SK-N-SH (cell line): ENCODE results near the gene LRTM2. TPM values are rescaled to one million over a fixed set of nuclear protein-coding genes. Genes with fewer than 3 reads are reported as not detected.

ENCODE experiments used
- CTCF ChIA-PET: fragments of 300-600, 350-600 bp; formaldehyde crosslinking; extraction: SDS; loops from one replicate; lab custom pipeline; 2021; lab: Yijun Ruan, JAX
- POLR2A ChIA-PET: fragments of 350-600 bp; sonication (Branson Sonifier 250); formaldehyde crosslinking; extraction: SDS; loops from one replicate; lab custom pipeline; 2020; ENCODE audit warnings: antibody characterized with exemption, inconsistent platforms; lab: Yijun Ruan, JAX
- DNase-seq: peaks from one replicate; pipeline ENCODE4 v3.0.0; 2012
- H2AFZ ChIP-seq: fragments of 200-600 bp; sonication (generic); 2 replicates; pipeline ENCODE4 v1.8.1; 2016; ENCODE audit warnings: antibody characterized with exemption, mild to moderate bottlenecking, low read depth
- H3F3A ChIP-seq: fragments of 200-600 bp; sonication (generic); replicated peaks from 2 replicates; pipeline ENCODE3; 2016; ENCODE audit warnings: antibody characterized with exemption, mild to moderate bottlenecking; ENCODE audit not compliant: insufficient read depth
- H3K27ac ChIP-seq, 2 experiments: fragments of 200-500 bp in 1 of 2; fragments of 200-600 bp in 1 of 2; sonication (Bioruptor generic) in 1 of 2; sonication (generic), shearing (Covaris generic) in 1 of 2; 2 replicates each; pipeline versions ENCODE4 v1.5.1 to v1.6.1; 2014 to 2016; ENCODE audit warnings: low read depth in 2 of 2, inconsistent platforms in 1 of 2, low read length in 1 of 2, mild to moderate bottlenecking in 1 of 2, mixed read lengths in 1 of 2
- H3K27me3 ChIP-seq: fragments of 200-600 bp; sonication (generic), shearing (Covaris generic); 2 replicates; pipeline ENCODE4 v1.6.1; 2016; ENCODE audit warnings: mixed run types; ENCODE audit not compliant: insufficient read depth
- H3K36me3 ChIP-seq, 2 experiments: fragments of 200-500 bp in 1 of 2; fragments of 200-600 bp in 1 of 2; sonication (Bioruptor generic) in 1 of 2; sonication (generic) in 1 of 2; replicated peaks in 1 of 2; 2 replicates each; pipeline versions ENCODE3 to v1.5.1; 2014 to 2016; ENCODE audit warnings: low read length in 1 of 2, mild to moderate bottlenecking in 1 of 2; ENCODE audit not compliant: insufficient read depth in 2 of 2, control insufficient read depth in 1 of 2
- H3K4me1 ChIP-seq, 2 experiments: fragments of 200-500 bp in 1 of 2; fragments of 200-600 bp in 1 of 2; sonication (Bioruptor generic) in 1 of 2; sonication (generic), shearing (Covaris generic) in 1 of 2; 2 replicates each; pipeline versions ENCODE4 v1.5.1 to v1.6.1; 2014 to 2016; ENCODE audit warnings: low read depth in 1 of 2, low read length in 1 of 2, mixed run types in 1 of 2; ENCODE audit not compliant: insufficient read depth in 2 of 2, control insufficient read depth in 1 of 2
- H3K4me2 ChIP-seq: fragments of 200-600 bp; sonication (generic), shearing (Covaris generic); 2 replicates; pipeline ENCODE4 v1.6.1; 2017; ENCODE audit warnings: mixed run types
- H3K4me3 ChIP-seq, 2 experiments: fragments of 200-500 bp in 1 of 2; fragments of 200-600 bp in 1 of 2; sonication (Bioruptor generic) in 1 of 2; sonication (generic), shearing (Covaris generic) in 1 of 2; 2 replicates each; pipeline versions ENCODE4 v1.5.1 to v1.8.1; 2014 to 2016; ENCODE audit warnings: low read depth in 2 of 2, inconsistent platforms in 1 of 2, low read length in 1 of 2, mild to moderate bottlenecking in 1 of 2, mixed read lengths in 1 of 2, moderate library complexity in 1 of 2
- H3K79me2 ChIP-seq: fragments of 200-600 bp; sonication (generic); 2 replicates; pipeline ENCODE4 v1.8.1; 2017; ENCODE audit warnings: mild to moderate bottlenecking; ENCODE audit not compliant: insufficient read depth
- H3K9ac ChIP-seq: fragments of 200-600 bp; sonication (generic); 2 replicates; pipeline ENCODE4 v1.6.1; 2017; ENCODE audit warnings: mixed run types
- H3K9me2 ChIP-seq: fragments of 200-600 bp; sonication (generic); 2 replicates; pipeline ENCODE4 v1.6.1; 2017; ENCODE audit warnings: mixed run types
- H3K9me3 ChIP-seq: fragments of 200-600 bp; sonication (generic); 2 replicates; pipeline ENCODE4 v1.6.1; 2017; ENCODE audit warnings: mixed run types, mild to moderate bottlenecking, moderate library complexity
- H4K20me1 ChIP-seq: fragments of 200-600 bp; sonication (generic); 2 replicates; pipeline ENCODE4 v1.6.1; 2017; ENCODE audit warnings: mild to moderate bottlenecking, mixed run types; ENCODE audit not compliant: insufficient read depth
- ELF1 ChIP-seq: IDR thresholded peaks from 2 replicates; pipeline ENCODE4 v1.4.0; 2012
- FOXJ3 ChIP-seq: sonication (generic); formaldehyde crosslinking; IDR thresholded peaks from 2 replicates; pipeline ENCODE4 v1.5.1; 2020; ENCODE audit warnings: mild to moderate bottlenecking, missing genetic modification reagents
- FOXM1 ChIP-seq: IDR thresholded peaks from 2 replicates; pipeline ENCODE4 v1.4.0; 2012; ENCODE audit warnings: low read depth, mild to moderate bottlenecking
- GABPA ChIP-seq: IDR thresholded peaks from 2 replicates; pipeline ENCODE4 v1.4.0; 2012; ENCODE audit warnings: low read depth, mild to moderate bottlenecking
- GATA2 ChIP-seq: sonication (generic); formaldehyde crosslinking; IDR thresholded peaks from 2 replicates; pipeline ENCODE4 v1.5.0; 2020; ENCODE audit warnings: mild to moderate bottlenecking, missing genetic modification reagents
- MEF2A ChIP-seq: IDR thresholded peaks from 2 replicates; pipeline ENCODE4 v1.4.0; 2012; ENCODE audit warnings: low read depth, borderline replicate concordance
- MXI1 ChIP-seq: IDR thresholded peaks from 2 replicates; pipeline ENCODE4 v1.6.1; 2012; ENCODE audit warnings: mild to moderate bottlenecking, low read depth, low read length, improper control_type of control experiment
- POLR2AphosphoS5 ChIP-seq: IDR thresholded peaks from 2 replicates; pipeline ENCODE4 v1.6.1; 2012; ENCODE audit warnings: low read depth, low read length
- RAD21 ChIP-seq: IDR thresholded peaks from 2 replicates; pipeline ENCODE4 v1.6.1; 2012; ENCODE audit warnings: mild to moderate bottlenecking, low read length
- RCOR1 ChIP-seq: fragments of 150-350 bp; IDR thresholded peaks from 2 replicates; pipeline ENCODE4 v1.6.1; 2017; ENCODE audit warnings: antibody characterized with exemption, low read length
- TAF1 ChIP-seq: IDR thresholded peaks from 2 replicates; pipeline ENCODE4 v1.6.1; 2012; ENCODE audit warnings: low read depth, mild to moderate bottlenecking, low read length, moderate library complexity, borderline replicate concordance
- USF1 ChIP-seq: IDR thresholded peaks from 2 replicates; pipeline ENCODE4 v1.4.0; 2012; ENCODE audit warnings: low read depth, borderline replicate concordance
- YY1 ChIP-seq: IDR thresholded peaks from 2 replicates; pipeline ENCODE4 v1.4.0; 2012; ENCODE audit warnings: low read depth, mild to moderate bottlenecking
- ZBTB33 ChIP-seq: IDR thresholded peaks from 2 replicates; pipeline ENCODE4 v1.4.0; 2012; ENCODE audit warnings: low read depth, borderline replicate concordance
- whole genome bisulfite sequencing: methylation state at CpG from one replicate; pipeline ENCODE4 v1.1.6; 2017; ENCODE audit warnings: low lambda C conversion rate; 5-methylcytosine and 5-hydroxymethylcytosine counted together
- polyA plus RNA-seq, 3 experiments: library from polyadenylated mRNA; depleted of rRNA; stranded (reverse); fragments of >200 nt; gene quantifications; 2 replicates each; pipeline ENCODE4 v1.2.3, GENCODE V29; 2012

The LRTM2 gene
- polyA plus RNA-seq, 1 of the 3 experiments (the other 2 are of a cell fraction) = not detected

GRCh38 chr12:1839956-1840951 is 19.9 kb downstream of the LRTM2 start:
- Histone ChIP-seq H2AFZ (no peak overlapping the region), H3K4me3 (no peak overlapping the region), H3K27ac (no peak overlapping the region; a peak in 1 of 4 replicates), H3K9me3 (no peaks in the 10 kb centered on the region), H3K79me2 (no peaks in the 10 kb centered on the region), H3K27me3 (peaks cover 9% of the 10 kb centered on the region), H3K9ac (no peak overlapping the region), H3K9me2 (no peaks in the 10 kb centered on the region), H3K4me1 (peaks cover 9 to 78% of the 10 kb centered on the region in 2 experiments; a peak in 3 of 4 replicates), H3K36me3 (no peaks in the 10 kb centered on the region), H4K20me1 (no peaks in the 10 kb centered on the region), H3F3A (no peaks in the 10 kb centered on the region), H3K4me2 (no peak overlapping the region)
- TF ChIP-seq ZBTB33 (no peak), ELF1 (no peak), USF1 (no peak), GATA2 (CRISPR knock-in tag) (no peak), RAD21 (no peak), MXI1 (no peak), POLR2AphosphoS5 (no peak), YY1 (no peak), FOXM1 (no peak), RCOR1 (no peak), FOXJ3 (CRISPR knock-in tag) (no peak)
- CTCF ChIA-PET = interaction anchor here (0.9 to 4.5 kb wide), 7 partner anchors 40 to 187 kb away, joined by 3 to 35 read pairs (median 5); no protein-coding TSS in a partner anchor
- WGBS = 66% methylated on average over 24 of the region's 24 CpGs
- DNase-seq = no peak
- POLR2A ChIA-PET = no interaction called here

- Histone ChIP-seq H3K27me3 (peaks cover 9% of the 10 kb centered on the region), H3K4me2 (no peak overlapping the region), H3K4me1 (peaks cover 9 to 71% of the 10 kb centered on the region in 2 experiments; a peak in 3 of 4 replicates), H3K9me3 (no peaks in the 10 kb centered on the region), H3K27ac (no peak overlapping the region; a peak in 1 of 4 replicates), H3F3A (no peaks in the 10 kb centered on the region), H3K79me2 (no peaks in the 10 kb centered on the region), H3K4me3 (no peak overlapping the region), H2AFZ (no peak overlapping the region), H3K9me2 (no peaks in the 10 kb centered on the region), H3K36me3 (no peaks in the 10 kb centered on the region), H3K9ac (no peak overlapping the region), H4K20me1 (no peaks in the 10 kb centered on the region)
- WGBS = 78% methylated on average over 10 of the region's 16 CpGs
- no peak for TF ChIP-seq ZBTB33
- TF ChIP-seq TAF1 = no peak
- no peak for TF ChIP-seq GABPA
- TF ChIP-seq POLR2AphosphoS5 = no peak
- no peak for TF ChIP-seq FOXJ3 (CRISPR knock-in tag)
- TF ChIP-seq MEF2A = no peak
- no peak for TF ChIP-seq RAD21
- DNase-seq = no peak
- ChIA-PET POLR2A (no interaction called here), CTCF (interaction anchor here (0.9 to 2.2 kb wide), 2 partner anchors 50 to 99 kb away, joined by 3 to 7 read pairs; no protein-coding TSS in a partner anchor)
These were observed 20.6 kb downstream of the LRTM2 start for GRCh38 chr12:1840981-1841425.
